ENCODE measurements around the gene CEACAM21.

DNA sequence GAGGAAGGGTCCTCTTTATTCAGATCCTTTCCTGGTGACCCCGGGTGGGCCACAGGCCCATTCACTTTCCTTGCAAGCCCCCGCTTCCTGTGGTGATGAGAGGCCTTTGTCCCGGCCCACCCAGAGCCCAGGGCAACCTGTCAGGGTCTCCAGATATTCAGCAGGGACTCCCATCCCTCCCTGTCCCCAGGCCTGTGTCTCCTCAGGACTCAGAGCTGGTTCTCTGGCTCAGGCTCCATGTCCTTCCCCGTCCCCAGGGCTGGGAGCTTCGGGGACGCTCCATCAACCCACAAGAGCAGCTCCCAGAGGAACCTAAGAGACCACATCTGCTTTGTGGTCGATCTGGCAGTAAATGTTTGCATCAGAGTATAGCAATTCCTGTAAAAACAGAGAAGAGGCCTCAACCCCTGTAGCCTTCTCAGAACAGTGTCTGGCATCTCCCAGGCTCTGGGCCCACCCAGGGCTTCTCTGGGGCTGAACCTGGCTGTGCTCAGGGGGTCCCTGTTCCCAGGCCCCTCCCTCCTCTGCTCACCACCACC, 43.1 kb downstream of the CEACAM21 start:
- TF ChIP-seq, protein P1, sequence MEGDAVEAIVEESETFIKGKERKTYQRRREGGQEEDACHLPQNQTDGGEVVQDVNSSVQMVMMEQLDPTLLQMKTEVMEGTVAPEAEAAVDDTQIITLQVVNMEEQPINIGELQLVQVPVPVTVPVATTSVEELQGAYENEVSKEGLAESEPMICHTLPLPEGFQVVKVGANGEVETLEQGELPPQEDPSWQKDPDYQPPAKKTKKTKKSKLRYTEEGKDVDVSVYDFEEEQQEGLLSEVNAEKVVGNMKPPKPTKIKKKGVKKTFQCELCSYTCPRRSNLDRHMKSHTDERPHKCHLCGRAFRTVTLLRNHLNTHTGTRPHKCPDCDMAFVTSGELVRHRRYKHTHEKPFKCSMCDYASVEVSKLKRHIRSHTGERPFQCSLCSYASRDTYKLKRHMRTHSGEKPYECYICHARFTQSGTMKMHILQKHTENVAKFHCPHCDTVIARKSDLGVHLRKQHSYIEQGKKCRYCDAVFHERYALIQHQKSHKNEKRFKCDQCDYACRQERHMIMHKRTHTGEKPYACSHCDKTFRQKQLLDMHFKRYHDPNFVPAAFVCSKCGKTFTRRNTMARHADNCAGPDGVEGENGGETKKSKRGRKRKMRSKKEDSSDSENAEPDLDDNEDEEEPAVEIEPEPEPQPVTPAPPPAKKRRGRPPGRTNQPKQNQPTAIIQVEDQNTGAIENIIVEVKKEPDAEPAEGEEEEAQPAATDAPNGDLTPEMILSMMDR (conservative IDR thresholded peaks at IDR 0.05 in 1 of 2, IDR thresholded peaks at IDR 0.05 in 1 of 2; ENCODE audit: low read depth in 1 of 2, low read length in 2 of 2), result no peak
- no peak for TF ChIP-seq EZH2 (IDR thresholded peaks at IDR 0.05; ENCODE audit: low read length, missing control alignments)
